ENCODE results near the gene MBTPS1. TPM values are rescaled to one million over a fixed set of nuclear protein-coding genes. Genes with fewer than 3 reads are reported as not detected.
A peak's percentile ranks its signal among the peaks of the same experiment; 100 is the strongest.

MBTPS1 gene
- total and polyA plus RNA-seq, 2 experiments from 2014 or later, result 18.1 to 49.3 TPM

DNA sequence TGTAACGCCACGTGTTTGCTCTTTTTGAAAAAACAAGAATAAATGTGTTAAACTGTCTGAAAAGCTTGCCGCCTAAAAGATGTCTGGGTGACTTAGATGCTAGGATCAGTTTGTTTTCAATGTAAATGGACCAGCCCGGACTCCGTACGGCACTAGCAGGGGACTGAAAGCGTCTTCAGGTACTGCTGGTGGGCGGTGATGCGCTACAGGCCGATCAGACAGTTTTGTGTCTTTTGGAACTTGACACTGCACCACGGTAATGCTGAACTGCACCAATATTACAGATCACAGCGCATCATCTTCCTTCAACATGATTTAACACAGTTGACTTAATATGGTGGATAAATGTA lies 727 bp upstream of the MBTPS1 start:
- peaks cover 7% of the 10 kb centered on the region; the same call in 1 of the 2 replicates for H4K20me1 ChIP-seq (replicated peaks; ENCODE audit: insufficient read depth)
- peak overlapping the region; percentile 90 for H3K27ac Mint-ChIP-seq
- no peaks in the 10 kb centered on the region for H3K27me3 ChIP-seq (ENCODE audit: insufficient read depth)
- peaks cover 11% of the 10 kb centered on the region; the same call in 2 of the 3 replicates for H3K4me1 Mint-ChIP-seq
- H3K36me3 ChIP-seq (ENCODE audit: insufficient read depth), result no peaks in the 10 kb centered on the region
- peak overlapping the region; percentile 93 for H3K4me3 ChIP-seq
- TF ChIP-seq JUNB (IDR thresholded peaks at IDR 0.05; ENCODE audit: unreplicated experiment), result no peak
- TF ChIP-seq, protein P1, sequence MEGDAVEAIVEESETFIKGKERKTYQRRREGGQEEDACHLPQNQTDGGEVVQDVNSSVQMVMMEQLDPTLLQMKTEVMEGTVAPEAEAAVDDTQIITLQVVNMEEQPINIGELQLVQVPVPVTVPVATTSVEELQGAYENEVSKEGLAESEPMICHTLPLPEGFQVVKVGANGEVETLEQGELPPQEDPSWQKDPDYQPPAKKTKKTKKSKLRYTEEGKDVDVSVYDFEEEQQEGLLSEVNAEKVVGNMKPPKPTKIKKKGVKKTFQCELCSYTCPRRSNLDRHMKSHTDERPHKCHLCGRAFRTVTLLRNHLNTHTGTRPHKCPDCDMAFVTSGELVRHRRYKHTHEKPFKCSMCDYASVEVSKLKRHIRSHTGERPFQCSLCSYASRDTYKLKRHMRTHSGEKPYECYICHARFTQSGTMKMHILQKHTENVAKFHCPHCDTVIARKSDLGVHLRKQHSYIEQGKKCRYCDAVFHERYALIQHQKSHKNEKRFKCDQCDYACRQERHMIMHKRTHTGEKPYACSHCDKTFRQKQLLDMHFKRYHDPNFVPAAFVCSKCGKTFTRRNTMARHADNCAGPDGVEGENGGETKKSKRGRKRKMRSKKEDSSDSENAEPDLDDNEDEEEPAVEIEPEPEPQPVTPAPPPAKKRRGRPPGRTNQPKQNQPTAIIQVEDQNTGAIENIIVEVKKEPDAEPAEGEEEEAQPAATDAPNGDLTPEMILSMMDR (conservative IDR thresholded peaks at IDR 0.05; ENCODE audit: low read depth in 2 of 2), result no peak
- no peak for TF ChIP-seq REST (IDR thresholded peaks at IDR 0.05; ENCODE audit: unreplicated experiment)
- no peak for TF ChIP-seq POLR2AphosphoS5 (IDR thresholded peaks at IDR 0.05; ENCODE audit: low read depth)
- no peak for TF ChIP-seq STAT1 (IDR thresholded peaks at IDR 0.05; ENCODE audit: unreplicated experiment)
- no peak for TF ChIP-seq ZNF114 (CRISPR knock-in tag; IDR thresholded peaks at IDR 0.05)
- TF ChIP-seq, protein P2, sequence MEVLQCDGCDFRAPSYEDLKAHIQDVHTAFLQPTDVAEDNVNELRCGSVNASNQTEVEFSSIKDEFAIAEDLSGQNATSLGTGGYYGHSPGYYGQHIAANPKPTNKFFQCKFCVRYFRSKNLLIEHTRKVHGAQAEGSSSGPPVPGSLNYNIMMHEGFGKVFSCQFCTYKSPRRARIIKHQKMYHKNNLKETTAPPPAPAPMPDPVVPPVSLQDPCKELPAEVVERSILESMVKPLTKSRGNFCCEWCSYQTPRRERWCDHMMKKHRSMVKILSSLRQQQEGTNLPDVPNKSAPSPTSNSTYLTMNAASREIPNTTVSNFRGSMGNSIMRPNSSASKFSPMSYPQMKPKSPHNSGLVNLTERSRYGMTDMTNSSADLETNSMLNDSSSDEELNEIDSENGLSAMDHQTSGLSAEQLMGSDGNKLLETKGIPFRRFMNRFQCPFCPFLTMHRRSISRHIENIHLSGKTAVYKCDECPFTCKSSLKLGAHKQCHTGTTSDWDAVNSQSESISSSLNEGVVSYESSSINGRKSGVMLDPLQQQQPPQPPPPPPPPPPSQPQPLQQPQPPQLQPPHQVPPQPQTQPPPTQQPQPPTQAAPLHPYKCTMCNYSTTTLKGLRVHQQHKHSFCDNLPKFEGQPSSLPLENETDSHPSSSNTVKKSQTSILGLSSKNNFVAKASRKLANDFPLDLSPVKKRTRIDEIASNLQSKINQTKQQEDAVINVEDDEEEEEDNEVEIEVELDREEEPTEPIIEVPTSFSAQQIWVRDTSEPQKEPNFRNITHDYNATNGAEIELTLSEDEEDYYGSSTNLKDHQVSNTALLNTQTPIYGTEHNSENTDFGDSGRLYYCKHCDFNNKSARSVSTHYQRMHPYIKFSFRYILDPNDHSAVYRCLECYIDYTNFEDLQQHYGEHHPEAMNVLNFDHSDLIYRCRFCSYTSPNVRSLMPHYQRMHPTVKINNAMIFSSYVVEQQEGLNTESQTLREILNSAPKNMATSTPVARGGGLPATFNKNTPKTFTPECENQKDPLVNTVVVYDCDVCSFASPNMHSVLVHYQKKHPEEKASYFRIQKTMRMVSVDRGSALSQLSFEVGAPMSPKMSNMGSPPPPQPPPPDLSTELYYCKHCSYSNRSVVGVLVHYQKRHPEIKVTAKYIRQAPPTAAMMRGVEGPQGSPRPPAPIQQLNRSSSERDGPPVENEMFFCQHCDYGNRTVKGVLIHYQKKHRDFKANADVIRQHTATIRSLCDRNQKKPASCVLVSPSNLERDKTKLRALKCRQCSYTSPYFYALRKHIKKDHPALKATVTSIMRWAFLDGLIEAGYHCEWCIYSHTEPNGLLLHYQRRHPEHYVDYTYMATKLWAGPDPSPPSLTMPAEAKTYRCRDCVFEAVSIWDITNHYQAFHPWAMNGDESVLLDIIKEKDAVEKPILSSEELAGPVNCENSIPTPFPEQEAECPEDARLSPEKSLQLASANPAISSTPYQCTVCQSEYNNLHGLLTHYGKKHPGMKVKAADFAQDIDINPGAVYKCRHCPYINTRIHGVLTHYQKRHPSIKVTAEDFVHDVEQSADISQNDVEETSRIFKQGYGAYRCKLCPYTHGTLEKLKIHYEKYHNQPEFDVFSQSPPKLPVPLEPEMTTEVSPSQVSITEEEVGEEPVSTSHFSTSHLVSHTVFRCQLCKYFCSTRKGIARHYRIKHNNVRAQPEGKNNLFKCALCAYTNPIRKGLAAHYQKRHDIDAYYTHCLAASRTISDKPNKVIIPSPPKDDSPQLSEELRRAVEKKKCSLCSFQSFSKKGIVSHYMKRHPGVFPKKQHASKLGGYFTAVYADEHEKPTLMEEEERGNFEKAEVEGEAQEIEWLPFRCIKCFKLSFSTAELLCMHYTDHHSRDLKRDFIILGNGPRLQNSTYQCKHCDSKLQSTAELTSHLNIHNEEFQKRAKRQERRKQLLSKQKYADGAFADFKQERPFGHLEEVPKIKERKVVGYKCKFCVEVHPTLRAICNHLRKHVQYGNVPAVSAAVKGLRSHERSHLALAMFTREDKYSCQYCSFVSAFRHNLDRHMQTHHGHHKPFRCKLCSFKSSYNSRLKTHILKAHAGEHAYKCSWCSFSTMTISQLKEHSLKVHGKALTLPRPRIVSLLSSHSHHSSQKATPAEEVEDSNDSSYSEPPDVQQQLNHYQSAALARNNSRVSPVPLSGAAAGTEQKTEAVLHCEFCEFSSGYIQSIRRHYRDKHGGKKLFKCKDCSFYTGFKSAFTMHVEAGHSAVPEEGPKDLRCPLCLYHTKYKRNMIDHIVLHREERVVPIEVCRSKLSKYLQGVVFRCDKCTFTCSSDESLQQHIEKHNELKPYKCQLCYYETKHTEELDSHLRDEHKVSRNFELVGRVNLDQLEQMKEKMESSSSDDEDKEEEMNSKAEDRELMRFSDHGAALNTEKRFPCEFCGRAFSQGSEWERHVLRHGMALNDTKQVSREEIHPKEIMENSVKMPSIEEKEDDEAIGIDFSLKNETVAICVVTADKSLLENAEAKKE (CRISPR knock-in tag; IDR thresholded peaks at IDR 0.05), result no peak
- TF ChIP-seq CREB1 (CRISPR knock-in tag; IDR thresholded peaks at IDR 0.05; ENCODE audit: low read depth), result no peak
- no peak for TF ChIP-seq ZNF331 (CRISPR knock-in tag; IDR thresholded peaks at IDR 0.05; ENCODE audit: low read depth)
- no peak for TF ChIP-seq NANOG (IDR thresholded peaks at IDR 0.05; ENCODE audit: borderline replicate concordance)
- ATAC-seq, result peak; percentile 33
- peak overlapping the region; percentile 98 for H3K4me2 ChIP-seq
- peaks cover 3% of the 10 kb centered on the region; the same call in 1 of the 2 replicates for H3F3A ChIP-seq (replicated peaks; ENCODE audit: low read depth)
- H2AFZ ChIP-seq, result peak overlapping the region; percentile 4
- H3K4me3 Mint-ChIP-seq, result peak overlapping the region; percentile 89
- 0 out of 2 replicates have a peak overlapping the region, but pooled peaks have one; percentile 20 for H3K27ac ChIP-seq (ENCODE audit: low read depth)
- DNase-seq (ENCODE audit: low spot score), result peak; percentile 62
- no peaks in the 10 kb centered on the region for H3K9me2 ChIP-seq (ENCODE audit: insufficient read depth)
- H3K9me3 Mint-ChIP-seq, result no peaks in the 10 kb centered on the region
- peaks cover 5% of the 10 kb centered on the region; the same call in 1 of the 3 replicates for H3K36me3 Mint-ChIP-seq (ENCODE audit: low read depth)
- H3K27me3 Mint-ChIP-seq (ENCODE audit: insufficient read depth, low read depth, poor library complexity), result no peaks in the 10 kb centered on the region
- H3K4me1 ChIP-seq (ENCODE audit: insufficient read depth), result peaks cover 17% of the 10 kb centered on the region
- H3K79me2 ChIP-seq (replicated peaks; ENCODE audit: insufficient read depth), result peaks cover 38% of the 10 kb centered on the region

All from GM23338 (cell line).